Activated CD8-positive, alpha-beta memory T cell treated with anti-CD3 and anti-CD28 coated beads, Interleukin-2, amount 50 U/mL, for 48 hours (primary cell): ENCODE measurements around the gene BCL3.
"Not testable (repeated sequence)": the region's sequence is repeated elsewhere in the genome, so short reads cannot be mapped to it uniquely, and the experiment has no call there.

ENCODE experiments used
- DNase-seq: peaks from one replicate; pipeline ENCODE4 v3.0.0-alpha.2; 2020

The BCL3 gene

DNA sequence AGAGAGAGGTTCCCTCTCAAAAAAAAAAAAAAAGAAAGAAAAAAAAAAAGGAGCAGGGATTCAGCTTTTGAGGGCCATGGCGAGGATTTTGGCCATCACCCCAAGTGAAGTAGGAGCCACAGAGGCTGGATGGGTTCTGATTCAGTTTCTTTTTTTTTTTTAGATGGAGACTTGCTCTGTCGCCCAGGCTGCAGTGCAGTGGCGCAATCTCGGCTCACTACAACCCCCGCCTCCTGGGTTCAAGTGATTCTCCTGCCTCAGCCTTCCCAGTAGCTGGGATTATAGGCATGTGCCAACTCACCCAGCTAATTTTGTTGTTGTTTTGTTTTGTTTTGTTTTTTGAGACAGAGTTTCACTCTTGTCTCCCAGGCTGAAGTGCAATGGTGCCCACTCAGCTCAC lies 27.1 kb upstream of the BCL3 start:
- not testable (repeated sequence) for DNase-seq

DNA sequence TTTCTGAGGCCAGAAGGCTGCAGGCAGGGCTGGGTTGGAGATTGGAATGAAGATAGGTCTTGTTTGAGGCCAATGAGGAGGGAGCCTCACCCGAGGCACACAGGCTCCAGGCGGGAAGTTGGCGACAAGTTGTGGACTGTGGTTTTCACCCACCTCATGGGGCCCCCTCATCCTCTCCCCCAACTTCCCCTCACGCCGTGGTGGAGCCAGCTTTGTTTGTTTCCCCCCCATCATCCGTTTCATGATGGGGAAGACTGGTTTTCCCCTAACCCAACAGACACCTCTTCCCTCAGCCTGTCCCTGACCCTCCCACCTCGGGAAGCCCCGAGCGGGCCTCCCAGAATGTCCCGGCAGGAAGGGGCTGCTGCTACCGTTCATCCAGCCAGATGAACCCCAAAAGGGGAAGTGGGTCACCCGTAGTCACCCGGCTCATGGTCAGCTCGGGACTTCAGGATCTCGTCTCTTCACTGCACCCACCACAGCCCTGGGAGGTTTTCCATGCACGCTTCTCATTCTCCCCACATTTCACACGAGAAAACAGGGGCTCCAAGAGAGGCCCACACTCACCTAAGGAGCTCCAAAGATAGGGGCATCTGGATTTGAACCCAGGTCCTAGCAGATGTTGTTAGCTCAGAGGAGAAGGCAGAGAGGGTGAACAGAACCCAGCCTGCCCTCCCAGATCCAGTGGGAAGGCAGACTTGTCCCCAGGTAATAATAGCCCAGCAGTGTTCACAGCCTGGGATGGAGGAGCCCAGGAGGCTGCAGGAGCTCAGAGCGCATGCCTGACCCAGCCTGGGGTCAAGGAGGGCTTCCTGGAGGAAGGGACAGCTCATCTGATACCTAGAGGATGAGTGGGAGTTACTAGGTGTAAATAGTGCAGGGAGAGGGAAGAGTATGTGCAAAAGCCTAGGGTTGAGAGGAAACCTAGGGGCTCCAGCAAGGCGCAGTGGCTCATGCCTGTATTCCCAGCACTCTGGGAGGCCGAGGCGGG lies 26.1 kb upstream of the BCL3 start:
- DNase-seq = no peak

DNA sequence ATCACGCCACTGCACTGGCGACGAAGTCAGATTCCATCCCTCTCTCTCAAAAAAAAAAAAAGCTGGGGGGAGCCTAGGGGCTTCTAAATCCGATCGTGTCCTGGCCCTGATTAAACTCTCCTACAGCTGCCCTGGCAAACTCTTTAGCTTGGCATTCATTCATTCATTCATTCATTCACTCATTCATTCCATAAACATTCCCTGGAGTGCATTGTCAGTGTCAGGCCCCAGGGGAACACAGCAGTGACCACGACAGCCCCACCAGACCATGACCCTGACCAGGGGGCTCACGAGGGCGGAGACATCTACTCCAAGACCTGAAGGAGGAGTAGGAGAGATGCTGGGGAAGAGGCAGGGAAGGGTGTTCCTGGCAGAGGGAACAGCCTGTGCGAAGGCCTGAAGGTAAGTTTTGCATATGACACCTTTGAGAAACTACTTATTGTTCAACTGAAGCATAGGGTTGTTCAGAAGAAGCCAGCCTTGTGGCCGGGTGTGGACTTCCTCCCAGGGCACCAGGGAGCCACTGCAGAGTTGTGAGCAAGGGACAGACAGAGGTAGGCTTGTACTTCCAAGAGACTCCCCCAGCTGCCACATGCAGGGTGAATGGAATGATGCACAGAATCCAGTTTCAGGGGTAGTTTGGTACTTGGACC lies 25.1 kb upstream of the BCL3 start:
- no peak for DNase-seq

DNA sequence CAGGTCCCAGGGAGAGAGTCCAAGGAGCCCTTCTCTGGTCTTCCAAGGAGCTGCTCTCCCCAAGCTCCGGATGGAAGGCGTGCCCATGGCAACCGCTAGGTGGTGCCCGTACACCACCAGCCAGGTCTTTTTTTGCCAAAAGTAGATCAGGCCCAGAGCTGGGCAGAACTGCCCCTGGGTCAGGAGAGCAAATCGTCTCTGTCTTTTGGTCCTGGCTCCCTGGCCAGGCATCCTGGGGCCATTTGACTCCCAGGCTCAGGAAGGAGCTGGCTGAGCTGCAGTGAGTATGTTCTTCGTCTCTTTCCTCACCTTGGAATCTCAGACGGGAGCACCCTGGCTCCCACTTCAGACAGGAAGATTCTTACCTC lies 24.6 kb upstream of the BCL3 start:
- DNase-seq = peak; percentile 90

DNA sequence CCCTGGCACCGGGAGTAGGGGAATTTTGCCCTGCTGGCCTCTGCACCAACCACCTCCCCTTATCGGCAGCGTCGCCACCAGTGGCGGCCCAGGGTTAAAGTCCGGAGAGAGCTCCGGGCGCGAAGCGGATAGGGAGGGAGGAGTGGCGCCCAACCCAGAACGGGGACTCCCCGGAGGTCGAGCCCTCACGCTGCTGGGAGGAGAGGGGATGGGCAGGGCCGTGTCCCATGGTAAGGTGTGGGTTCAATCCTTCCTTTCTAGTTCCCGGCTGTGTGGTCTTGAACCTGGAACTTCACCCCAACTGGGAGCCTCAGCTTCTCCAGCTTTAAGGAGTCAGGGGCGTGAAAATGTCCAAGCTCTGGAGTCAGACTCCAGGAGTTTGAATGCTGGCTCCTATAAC lies 23.3 kb upstream of the BCL3 start:
- DNase-seq = no peak

DNA sequence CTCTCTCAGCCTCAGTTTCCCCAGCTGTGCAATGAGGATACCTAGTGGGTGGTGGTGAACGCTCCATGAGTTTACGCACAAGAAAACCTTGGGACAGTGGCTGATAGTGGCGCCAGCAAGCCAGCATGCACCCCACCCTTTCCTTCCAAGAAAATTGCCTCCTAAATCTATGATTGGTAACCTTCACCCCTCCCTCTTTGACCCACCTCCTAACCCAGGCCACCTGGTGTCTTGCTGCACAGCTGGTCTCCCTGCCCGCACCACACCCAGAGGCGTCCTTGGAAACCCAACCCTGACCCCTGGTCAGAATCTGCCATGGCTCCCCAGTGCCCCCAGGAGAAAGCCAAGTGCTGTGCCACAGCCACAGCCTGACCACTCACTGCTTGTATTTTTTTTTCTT lies 22.8 kb upstream of the BCL3 start:
- no peak for DNase-seq

DNA sequence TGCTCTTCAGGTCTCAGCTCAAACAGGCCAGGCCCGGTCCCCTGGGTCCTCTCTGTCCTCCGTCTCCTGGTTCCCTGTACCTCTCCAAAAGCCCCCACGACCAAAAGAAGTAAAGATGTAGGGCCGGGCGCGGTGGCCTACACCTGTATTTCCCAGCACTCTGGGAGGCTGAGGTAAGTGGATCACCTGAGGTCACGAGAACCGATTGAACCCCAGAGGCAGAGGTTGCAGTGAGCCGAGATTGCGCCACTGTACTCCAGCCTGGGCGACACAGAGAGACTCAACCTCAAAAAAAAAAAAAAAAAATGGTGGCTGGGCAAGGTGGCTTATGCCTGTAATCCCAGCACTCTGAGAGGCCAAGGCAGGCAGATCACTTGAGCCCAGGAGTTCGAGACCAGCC lies 22.0 kb upstream of the BCL3 start:
- DNase-seq = no peak

DNA sequence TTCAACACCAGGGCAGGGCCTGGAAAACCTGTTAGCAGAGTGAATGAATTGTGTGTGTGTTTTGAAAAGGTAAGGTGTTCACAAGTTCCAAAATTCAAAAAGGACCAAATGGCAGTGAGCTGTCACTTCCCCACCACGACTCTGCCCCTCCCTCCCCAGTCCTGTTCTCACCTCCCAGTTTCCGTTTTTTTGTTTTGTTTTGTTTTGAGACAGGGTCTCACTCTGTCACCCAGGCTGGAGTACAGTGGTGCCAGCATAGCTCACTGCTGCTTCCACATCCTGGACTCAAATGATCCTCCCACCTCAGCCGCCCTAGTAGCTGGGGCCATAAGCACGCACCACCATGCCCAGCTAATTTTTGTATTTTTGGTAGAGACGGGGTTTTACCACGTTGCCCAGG lies 20.3 kb upstream of the BCL3 start:
- DNase-seq = no peak

DNA sequence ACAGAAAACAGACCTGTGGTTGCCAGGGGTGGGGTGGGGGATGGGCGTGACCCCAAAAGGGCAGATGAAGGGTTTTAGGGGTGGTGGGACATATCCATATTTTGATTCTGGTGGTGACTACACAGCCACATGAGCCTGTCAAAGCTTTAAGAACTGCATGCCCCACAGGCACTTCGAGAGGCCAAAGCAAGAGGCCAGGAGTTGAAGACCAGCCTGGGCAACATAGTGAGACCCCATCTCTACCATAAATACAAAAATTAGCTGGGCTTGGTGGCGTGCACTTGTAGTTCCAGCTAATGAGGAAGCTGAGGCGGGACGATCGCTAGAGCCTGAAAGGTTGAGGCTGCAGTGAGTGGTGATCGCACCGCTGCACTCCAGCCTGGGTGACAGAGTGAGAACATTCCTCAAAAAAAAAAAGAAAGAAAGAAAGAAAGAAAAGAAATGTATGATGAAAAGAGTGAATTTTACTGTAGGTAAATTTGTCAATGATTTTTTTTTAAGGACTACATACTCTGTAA lies 18.9 kb upstream of the BCL3 start:
- no peak for DNase-seq

DNA sequence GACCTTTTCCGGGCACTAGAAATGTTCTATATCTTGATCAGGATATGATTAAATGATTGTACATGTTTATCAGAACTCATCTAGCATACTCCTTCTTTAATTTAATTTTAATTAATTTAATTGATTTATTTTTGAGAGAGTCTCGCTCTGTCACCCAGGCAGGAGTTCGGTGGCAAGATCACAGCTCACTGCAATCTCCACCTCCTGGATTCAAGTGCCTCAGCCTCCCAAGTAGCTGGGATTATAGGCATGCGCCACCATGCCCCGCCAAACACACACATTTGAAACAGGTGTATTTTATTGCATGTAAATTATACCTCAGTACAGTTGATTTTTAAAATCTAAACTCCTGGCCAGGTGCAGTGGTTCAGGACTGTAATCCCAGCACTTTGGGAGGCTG lies 17.4 kb upstream of the BCL3 start:
- DNase-seq = no peak

DNA sequence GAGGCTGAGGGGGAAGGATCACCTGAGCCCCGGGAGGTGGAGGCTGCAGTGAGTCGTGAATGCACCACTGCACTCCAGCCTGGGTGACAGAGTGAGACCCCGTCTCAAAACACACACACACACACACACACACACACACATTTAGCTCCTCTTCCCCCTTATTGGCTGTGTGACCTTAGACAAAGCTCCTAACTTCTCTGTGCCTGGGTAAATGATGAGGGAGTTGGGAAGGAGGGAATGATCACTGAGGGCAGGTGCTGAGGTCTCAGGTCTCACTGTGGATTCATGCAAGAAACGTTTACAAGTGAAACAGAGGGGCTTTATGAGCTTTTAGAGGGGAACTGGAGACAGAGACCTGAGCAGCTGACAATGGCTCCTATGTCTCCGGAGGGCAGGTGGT lies 16.9 kb upstream of the BCL3 start:
- no peak for DNase-seq

DNA sequence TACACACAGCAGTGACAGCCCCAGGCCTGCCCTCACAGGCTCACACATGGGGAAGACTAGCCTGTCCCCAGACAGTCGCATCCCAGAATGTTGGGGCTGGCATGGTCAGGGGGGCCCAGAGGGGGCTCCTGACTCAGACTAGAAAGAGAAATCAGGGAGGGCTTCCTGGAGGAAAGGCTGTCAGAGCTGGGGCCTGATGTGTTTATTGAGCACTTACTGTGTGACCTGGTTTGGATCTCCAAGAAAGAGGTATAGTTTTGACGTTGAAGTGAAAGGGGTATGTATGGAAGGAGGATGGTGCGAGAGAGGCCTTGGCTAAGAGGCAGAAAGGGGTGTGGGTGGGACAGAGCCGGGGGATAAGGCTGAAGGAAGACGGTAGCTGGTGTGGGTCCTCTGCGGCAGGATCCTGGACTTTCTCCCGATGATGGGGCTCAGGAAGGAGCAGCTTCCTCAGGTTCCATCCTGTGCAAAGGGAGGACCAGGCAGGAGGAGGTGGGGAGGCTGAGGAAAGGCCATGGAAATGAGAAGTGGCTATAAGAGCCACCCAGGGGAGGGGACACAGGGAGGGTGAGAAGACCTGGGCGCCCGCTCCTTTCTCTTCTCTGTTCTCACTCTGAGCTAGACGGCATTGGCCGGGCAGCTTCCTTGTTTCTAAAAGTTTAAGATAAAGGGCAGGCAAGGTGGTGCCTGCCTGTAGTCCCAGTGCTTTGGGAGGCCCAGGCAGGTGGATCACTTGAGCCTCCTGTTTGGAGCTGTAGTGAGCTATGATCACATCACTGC lies 16.1 kb upstream of the BCL3 start:
- DNase-seq = no peak

DNA sequence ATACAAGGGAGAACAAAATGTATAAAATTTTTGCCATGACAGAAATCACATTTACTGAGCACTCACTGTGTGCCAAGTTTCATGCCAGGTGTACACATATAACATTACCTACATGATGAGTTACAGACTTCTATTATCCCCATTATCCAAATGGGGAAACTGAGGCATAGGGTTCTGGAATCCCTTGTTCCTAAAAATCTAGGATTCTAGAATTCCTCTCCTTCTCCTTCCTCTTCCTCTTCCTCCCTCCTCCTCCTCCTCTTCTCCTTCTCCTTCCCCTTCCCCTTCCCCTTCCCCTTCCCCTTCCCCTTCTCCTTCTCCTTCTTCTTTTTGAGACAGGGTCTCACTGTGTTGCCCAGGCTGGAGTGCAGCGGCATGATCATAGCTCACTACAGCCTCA lies 14.2 kb upstream of the BCL3 start:
- DNase-seq = no peak

DNA sequence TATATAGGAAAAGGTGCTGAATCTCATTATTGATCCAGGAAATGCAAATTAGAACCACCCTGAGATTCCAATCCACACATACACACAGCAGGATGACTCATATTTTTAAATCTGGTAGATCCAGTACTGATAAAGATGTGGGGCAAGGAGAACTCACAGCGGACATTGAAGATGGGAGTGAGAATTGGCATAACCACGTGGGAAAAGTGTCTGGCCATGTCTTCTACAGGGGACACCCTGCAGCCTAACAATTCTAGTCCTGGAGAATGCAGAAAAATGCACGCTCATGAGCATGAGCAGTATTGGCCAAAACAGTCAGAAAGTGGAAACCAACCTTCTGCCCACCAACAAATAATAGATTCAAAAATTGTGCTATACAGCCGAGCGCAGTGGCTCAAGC lies 13.5 kb upstream of the BCL3 start:
- DNase-seq = no peak

DNA sequence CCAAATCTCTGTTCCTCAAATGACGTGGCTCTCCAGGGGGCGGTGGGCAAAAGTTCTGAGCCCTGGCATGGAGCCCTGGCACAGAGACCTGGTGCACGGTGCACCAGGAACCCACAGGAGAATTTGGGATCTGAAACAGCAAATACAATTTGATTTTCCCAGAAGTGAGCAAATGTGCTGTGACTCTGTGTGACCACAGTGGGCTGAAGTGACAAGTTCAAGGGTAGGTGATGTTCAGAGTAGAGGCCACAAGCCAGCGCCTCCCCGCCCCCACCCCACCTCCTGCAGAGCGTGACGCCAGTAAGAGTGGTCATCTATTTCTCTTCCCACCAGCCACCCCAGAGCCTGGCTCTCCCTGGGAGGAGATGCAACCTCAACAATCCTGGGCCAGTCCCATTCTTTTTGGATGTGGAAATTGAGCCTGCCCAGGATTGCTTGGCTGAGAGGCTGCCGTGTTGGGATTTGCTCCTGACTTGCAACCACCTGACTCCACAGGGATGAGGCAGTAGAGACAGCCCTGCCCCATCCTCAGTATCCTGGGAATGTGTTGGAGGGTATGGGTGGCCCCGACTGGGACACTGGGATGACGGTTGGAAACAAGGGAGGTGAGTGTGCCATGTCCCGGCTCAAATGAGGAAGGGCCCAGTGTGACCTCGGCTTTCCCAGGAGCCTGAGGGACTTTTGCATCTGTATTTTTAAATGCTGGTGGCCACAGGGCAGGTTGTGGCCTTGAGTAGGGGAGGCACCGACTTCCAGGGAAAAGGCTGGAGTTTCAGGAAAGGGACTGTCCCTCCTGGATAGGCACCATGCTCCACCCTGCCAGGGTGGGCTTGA lies 11.1 kb upstream of the BCL3 start:
- no peak for DNase-seq

DNA sequence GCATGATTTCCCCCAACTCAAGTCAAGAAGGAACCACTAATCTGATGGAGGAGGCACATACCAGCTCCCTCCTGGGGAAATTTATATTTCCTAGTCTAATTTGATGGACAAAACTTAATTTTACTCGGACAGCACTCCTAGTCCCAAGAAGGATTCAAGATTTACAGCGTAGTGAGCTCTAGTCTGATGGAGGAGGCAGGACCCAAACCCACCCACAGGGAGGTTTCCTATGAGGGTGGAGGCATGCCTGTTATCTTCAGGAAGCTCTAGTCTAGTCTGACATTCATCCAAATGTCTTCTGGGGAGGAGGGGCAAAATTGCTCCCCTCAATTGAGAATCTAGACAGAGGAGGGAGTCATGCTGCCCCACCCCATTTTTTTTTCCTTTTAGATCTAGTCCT lies 10.4 kb upstream of the BCL3 start:
- DNase-seq = no peak

DNA sequence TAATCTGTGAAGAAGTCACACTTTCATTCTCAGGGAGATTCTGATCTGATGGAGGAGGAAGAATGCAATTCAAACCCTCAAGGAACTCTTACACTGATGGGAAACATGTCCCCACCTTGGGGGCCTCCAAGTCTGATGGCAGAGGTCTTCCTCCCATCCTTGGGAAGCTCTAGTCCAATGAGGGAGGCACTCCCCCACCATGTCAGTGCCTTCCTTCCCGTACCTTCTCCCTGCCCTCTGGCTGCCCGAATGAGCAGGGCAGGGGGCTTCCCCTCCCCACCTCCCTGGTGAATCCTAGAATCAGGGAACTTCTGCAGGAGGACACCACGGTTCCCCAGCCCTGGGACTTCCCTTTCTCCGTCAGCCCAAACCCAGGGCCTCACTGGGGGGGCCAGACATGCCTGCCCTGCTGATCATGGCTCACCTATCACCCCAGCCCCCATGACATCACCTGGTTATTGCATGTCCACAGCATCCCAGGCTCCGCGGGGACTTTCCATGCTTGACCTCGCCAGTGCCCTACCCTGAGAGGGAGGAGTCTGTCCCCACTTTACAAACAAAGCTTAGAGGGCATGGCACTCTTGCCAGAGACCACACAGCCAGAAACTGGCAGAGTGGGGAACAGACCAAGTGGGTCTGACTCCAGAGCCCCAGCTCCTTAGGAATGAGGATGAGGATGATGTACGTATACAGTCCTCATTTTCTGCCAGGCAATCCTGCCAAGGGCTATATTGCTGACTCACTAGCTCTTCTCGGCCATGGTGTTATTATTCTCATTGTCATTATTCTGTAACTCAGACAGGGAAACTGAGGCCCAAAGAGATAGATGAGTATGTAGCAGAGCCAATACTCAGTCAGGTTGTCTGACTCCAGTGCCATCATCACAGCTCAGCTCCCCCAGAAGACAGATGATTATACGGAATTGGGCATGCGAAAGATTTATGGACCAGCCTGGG lies 9.6 kb upstream of the BCL3 start:
- DNase-seq = no peak

DNA sequence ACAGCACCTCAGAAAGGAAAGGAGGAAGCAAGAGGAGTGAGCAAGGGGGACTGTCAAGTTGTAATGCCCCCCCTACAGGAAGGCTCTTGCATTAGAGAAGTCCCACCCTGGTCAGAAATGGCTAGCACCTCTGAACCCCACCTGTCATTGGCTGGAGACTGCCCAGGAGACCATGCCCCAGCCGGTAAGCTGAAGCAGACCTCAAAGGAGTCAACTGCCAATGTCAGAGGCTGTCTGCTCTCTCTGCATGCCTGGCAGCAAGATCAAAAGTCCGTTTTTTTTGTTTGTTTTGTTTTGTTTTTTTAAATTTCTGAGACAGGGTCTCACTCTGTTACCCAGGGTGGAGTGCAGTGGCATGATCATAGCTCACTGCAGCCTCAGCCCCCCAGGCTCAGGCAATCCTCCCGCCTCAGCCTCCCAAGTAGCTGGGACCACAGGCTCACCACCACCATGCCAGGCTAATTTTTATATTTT lies 8.1 kb upstream of the BCL3 start:
- DNase-seq = no peak

DNA sequence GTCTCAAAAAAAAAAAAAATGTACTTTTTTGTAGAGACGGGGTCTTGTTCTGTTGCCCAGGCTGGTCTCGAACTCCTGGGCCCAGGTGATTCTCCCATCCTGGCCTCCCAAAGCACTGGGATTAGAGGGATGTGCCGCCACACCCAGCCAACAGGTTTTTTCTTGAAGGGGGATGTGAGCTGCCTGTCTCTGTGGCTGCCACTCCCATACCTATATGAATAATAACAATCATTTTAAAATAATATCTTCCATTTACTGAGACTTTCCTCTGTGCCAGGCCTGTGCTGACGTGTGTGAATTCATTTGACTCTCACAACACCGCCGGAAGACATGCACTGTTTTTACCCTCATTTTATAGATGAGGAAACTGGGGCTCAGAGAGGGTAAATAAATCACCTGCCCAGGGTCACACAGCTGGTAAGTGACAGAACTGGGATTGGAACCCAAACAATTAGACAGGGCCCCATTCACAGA lies 7.2 kb upstream of the BCL3 start:
- no peak for DNase-seq

DNA sequence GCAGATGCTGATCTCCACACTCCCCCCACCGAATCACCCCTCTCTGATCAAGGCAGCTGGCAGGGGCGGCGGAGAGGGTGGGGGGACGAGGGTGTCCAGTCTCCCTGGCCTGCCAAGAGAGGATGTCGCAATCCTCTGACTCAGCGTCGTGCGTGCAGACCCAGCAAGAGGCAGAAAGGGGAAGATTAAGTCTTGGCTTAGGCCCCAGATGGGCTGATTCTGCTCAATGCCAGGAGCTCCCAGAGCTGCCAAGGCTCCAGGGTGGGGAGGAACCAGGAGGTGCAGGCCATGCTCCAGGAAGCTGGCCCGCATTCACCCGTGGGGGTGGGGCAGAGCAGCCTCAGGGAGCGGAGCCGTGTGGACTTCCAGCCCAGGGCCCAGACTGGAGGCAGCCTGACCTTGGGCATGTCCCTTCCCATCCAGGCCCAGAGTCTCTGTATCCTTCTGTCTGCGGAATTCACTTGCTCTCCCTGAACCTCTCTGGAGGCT lies 6.6 kb upstream of the BCL3 start:
- DNase-seq = no peak
